GM21360 (cell line): ENCODE results near the gene RASL12.

Source experiments
- ATAC-seq: cut with Tn5 transposase; IDR thresholded peaks from one replicate; pipeline ENCODE4 v1.9.1; 2021; ENCODE audit warnings: mild to moderate bottlenecking, moderate library complexity; ENCODE audit not compliant: unreplicated experiment

RASL12 gene

DNA sequence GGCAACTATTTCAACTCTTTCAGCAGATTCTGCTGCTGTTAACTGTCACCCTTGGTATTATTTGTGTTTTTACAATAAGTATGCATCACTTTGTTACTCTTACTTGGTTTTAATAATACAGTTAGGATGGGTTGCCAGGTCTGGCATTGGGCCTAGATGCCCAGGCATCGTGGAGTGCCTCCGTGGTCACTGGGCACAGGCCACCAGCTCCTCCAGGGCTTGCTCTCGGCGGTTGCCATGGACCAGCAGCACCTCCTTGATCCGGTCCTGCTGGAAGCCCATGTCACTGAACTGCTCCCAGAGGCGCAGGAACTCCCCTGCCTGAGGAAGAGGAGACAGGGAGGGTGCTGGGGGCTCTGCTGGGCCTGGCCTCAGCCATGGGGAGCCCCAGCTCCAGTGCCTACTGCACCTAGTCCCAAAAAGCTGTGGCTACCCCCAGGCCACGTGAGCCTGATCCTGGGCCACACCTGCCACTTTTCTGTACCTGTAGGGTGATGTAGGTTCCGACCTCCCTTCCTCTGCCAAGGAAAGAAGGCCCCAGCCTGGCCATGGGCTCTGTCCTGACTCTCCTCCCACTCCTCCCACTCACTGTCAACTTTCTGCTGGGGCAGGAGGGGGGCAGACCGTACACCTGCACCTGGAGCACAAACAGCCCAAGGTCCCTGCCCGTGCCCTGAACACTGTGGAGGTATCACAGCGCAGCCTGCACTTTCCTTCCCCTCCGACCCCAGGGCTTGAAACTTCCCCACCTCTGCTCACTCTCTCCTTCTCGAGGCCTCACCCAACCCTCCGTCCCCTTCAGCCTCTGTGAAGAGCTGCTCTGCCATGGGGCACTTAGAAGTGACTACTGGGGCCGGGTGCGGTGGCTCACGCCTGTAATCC is 25.4 kb upstream of the RASL12 start:
- no peak for ATAC-seq

- no peak for ATAC-seq
These were observed 24.4 kb upstream of the RASL12 start for GRCh38 chr15:65091946-65092770.

DNA sequence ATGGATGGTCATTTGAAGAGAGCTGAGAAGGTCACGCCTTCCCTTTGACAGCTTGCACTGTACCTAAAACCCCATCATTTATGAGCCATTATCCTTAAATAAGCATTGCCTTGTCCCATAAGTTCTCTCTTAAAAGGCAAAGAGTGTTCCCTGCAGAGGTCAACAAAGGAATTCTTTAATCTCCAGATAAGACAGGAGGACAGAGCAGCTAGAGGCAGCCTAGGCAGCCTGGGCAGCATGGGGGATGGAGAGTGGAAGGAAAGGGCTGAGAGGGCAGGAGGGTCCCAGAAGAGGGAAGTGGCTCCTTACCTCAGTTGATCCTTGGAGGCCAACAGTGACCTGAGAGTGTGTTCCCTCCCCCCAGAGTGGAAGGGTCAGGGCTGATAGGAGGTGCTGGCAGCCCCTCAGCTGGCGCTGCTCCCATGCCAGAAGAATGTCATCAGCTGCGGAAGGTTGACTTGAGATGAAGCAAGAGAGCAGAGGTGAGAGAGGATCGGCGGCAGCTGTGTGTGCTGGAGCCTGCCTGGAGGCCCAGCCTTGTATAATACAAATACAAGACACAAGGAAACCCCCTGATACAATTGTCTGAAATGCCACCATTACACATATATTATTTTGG is 21.5 kb upstream of the RASL12 start:
- ATAC-seq = no peak

GRCh38 chr15:65088643-65089021 is 20.8 kb upstream of the RASL12 start:
- no peak for ATAC-seq

DNA sequence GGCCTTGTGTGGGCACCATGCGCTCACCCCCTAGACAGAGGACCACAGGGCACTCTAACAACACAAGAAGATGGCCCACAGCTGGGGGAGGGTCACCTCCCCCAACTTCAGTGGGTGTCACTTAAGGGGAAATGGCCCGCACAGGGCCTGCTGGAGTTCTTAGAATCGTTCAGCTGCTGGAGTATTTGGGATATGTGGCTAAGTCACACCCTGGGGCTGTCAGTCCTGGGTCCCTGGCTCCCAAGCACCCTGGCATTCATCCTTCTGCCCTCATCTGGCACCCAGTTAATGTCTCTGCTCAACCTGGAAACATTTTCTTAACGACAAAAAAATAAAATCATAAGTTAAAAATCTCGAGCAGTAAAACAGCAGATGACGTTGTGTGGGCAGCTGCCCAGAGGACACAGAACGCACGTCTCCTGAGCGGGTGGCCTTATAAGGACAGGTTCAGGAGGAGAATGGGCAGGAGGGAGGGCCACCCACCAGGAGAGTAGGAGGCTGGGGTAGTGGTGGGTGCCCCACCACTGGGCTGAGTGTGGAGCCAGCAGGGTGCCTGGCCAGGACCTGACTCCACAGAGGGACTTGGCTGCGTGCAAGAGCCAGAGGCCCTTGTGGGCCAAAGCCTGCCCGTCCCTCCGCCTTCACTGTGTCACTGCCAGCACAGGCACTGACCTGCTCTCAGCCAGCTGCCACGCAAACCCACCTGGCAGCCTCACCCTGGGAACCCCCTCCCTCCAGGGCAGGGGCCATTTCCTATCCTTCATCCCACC is 20.3 kb upstream of the RASL12 start:
- ATAC-seq = no peak

DNA sequence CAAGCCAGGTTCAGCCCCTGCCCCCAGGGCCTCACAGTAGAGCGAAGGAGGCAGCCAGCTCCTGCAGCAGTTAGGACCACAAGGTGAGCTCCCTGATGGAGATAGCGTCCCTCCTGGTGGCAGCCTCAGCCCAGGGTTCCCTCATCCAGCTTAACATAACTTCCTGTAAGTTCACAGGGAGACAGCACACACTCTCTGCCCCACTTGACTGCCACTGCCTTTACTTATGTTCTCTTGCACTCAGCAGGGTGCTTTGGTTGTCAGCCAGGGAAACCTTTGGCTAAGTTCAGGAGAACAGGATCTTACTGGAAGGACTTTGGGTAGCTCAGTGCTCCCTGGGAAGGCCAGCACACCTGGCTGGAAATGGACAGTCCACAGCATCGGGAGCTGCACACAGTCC is 19.6 kb upstream of the RASL12 start:
- ATAC-seq = no peak

DNA sequence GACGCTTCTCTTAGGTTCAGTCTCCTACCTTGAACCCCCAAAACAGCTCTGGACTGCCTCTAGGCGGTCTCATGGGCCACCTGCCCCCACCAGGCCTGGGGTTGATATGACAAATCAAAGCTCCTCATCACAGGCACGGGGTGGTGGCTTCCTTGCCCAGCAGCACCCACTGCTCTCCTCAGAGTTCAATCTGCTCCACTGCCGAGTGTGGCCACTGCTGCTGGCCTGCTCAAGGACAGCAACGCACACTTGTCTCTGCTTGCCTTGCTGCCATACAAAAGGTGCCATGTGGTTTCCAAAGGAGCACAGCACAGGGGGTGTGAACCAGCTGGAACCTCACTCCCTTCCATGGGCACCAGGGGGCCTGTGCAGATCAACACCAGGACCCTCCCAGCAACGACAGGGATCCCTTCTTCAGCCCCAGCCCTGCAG is 18.9 kb upstream of the RASL12 start:
- ATAC-seq = no peak

DNA sequence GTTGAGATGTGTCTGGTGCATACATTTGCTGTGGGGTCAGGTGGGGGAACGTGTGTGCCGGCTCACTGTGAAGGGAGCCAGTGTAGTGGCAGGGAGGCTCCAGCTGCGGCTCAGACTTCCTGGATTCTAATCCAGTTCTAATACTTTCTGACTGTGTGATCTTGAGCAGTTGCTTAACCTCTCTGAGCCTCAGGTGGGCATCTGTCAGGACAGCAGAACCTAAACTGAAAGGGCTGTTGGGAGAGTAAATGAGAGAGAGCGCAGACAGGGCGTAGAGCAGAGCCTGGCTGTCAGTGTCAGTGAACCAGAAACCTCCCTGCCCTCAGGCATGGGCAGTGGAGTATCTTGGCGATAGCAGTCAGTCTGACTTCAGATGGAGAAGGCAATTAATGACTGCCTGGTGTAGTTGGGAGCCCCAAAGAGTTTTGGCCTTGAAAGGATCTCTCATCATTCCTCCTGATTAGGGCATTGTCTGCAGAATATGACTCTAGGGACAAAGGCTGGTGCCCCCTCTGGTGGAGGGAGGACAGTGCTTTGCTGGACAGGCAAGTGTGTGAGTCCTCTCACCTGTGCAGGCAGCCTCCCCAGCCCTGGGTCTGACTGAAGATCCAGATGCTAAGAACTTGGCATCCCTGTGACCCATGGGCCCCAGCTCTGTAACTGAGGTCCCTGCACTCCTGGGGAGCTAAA is 18.3 kb upstream of the RASL12 start:
- ATAC-seq = no peak

GRCh38 chr15:65085207-65085753 is 17.5 kb upstream of the RASL12 start:
- ATAC-seq = no peak

GRCh38 chr15:65084500-65085206 is 16.9 kb upstream of the RASL12 start:
- no peak for ATAC-seq

DNA sequence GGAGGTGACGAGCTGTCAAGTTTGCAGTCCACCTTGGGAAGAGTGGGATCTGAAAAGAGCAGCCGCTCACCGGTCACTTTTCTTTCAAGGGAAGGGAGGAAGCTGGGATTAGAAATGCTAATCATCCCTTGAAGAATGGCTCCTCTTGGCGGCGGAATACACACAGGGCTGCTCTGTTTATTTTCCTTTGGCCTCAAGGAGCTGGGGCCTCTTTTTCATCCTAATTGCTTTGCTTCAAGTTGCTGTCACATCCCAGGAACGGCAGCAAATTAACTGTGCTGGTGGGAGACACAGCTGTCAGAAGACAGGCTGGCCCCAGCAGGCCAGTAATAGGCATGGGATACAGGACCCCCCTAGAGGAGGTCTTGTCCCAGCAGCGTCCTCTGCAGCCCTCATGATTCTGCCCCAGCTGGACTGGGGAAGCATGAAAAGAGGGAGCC is 15.5 kb upstream of the RASL12 start:
- no peak for ATAC-seq

DNA sequence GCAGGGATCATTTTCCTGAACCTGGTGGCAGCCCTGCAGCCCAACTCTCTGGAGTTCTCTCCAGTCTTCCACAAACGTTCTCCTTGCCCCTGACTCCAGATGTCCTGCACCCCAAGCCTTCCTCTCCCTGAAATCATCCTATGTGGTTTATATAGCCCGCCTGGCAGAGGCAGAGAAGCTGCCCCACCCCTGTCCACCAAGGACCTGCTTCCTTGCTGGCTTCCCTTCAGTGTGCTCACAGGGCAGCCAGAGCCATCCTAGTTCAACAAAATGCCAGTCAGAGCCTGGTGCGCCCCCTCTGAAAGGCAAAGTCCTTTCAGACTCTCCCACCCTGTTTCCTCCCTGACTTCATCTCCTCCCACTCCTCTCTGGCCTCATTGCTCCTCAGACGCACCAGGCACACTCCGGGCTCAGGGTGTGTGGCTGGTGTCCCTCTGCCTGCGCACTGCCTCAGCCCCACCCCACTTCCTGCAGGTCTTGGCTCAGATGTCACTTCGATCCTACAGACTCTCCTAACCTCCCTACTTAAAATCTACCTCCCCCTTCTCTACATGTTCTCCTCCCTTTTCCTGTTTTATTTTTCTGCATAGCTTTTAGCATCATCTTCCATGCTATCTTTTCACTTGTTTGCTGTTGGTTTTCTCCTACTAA is 14.6 kb upstream of the RASL12 start:
- no peak for ATAC-seq

- ATAC-seq = no peak
These were observed 14.0 kb upstream of the RASL12 start for GRCh38 chr15:65081758-65082157.

DNA sequence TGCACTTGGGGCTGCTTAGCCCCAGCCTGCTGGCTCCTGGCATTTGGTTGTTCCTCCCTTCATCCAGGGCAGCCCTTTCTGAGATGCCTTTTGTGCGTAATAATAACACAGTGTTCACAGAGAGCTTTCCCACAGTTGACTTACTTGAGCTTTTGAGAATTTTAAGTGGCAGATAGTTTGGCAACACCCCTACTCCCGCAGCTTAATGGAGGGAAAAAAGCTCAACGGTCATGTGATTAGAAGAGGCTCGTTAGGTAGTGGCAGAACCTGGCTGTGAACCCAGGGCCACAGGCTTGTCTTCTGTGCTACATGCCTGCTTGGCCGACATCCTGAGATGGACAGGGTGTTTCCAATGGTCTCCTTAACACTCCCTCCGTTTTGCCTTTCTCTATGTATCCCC is 13.5 kb upstream of the RASL12 start:
- ATAC-seq = no peak

DNA sequence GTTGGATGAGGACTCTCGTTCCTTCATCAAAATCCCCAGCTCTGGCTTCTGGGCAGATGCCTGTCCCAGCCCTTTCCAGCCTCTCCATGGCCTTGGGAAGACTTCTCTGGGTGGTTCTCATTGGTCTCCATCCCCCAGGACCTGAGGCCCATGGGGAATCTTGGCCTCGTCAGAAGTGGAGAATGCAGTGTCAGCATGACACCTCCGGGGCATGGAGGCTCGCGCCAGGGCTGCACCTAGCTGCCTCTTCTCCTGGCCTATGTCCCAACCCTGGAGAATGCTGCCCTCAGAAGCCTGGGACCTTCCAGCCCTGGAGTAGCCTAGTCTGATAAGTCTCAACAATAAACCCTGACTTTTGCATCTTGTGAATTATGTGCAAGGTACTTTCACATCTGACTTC is 11.8 kb upstream of the RASL12 start:
- no peak for ATAC-seq

DNA sequence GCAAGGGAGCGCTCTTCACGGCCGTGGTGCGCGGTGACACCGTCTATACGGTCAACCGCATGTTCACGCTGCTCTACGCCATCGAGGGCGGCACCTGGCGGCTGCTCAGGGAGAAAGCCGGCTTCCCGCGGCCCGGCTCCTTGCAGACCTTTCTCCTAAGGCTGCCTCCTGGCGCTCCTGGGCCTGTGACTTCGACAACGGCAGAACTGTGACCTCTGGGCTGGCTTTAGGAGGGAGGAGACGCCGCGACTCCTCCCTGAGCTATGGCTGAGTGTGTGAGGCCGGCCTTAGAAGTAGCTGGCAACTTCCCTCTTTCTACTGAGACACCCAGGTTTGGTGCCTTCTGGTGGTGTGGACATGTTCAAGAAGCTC is 10.2 kb upstream of the RASL12 start:
- ATAC-seq = no peak

DNA sequence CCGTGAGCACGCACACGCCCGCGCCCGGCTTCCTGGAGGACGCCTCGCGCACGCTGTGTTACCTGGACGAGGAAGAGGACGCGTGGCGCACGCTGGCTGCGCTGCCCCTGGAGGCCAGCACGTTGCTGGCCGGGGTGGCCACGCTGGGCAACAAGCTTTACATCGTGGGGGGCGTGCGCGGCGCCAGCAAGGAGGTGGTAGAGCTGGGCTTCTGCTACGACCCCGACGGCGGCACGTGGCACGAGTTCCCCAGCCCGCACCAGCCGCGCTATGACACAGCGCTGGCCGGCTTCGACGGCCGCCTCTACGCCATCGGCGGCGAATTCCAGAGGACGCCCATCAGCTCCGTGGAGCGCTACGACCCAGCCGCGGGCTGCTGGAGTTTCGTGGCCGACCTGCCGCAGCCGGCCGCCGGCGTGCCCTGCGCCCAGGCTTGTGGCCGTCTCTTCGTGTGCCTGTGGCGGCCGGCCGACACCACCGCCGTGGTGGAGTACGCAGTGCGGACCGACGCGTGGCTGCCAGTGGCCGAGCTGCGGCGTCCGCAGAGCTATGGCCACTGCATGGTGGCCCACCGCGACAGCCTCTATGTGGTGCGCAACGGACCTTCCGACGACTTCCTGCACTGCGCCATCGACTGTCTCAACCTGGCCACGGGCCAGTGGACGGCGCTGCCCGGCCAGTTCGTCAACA is 9.6 kb upstream of the RASL12 start:
- no peak for ATAC-seq
